ENCODE results near the gene DESI2.
A peak's percentile ranks its signal among the peaks of the same experiment; 100 is the strongest.

The DESI2 gene

DNA sequence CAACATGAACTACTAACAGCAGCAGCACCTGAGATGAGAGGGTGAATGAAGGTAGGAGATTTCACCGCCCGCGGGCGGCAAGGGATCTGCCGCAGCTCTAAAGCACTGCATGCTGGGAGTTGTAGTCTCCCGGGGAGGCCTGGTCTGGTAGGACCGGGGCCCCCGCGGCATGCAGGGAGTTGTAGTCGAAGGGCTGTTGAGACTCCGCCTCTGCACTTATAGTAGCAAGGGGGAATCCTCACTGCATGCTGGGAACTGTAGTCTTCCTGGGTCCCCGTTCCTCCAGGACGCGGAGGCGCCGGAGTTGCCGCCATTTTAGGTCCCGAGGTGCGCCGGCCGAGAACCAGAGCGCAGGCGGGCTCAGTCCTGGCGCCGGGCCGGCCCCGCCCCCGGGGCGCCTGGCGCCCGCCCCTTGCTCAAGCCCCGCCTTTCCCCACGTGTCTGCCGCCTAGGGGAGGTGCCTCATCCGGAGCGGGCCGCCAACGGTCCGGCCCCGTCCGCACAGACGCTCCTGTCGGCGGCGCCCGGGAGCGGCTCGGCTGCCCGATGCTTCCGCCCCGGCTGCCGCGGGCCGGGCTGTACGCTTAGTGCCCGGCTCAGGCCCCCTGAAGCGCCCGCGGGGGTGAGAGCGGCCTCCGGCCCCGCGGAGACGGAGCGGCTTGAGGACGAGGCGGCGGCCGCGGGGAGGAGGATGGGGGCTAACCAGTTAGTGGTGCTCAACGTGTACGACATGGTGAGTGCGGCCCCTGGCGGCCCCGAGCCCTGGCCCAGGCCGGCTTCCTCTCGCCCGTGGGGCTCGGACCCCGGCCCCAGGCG, at the start of gene DESI2:
TSS of gene DESI2 (plus strand) at position 504 of the 816 bp plus-strand sequence. CDS start at position 692, 188 bp downstream.
- DNase-seq = peak; percentile 99

DNA sequence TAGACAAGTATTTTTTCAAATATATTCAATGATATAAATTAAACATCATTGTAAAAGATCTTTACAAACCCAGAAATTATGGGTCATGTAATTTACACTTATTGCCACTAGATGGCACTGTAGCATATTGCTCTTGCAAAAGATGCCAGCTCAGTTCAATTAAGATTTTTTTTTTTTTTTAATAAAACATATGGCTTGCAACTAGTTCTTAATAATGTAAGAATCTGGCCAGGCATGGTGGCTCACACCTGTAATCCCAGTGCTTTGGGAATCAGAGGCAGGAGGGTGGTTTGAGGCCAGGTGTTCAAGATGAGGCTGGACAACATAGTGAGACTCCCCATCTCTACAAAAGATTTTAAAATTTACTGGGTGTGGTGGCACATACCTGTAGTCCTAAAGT, 49.4 kb upstream of the DESI2 start:
- no peak for DNase-seq

DNA sequence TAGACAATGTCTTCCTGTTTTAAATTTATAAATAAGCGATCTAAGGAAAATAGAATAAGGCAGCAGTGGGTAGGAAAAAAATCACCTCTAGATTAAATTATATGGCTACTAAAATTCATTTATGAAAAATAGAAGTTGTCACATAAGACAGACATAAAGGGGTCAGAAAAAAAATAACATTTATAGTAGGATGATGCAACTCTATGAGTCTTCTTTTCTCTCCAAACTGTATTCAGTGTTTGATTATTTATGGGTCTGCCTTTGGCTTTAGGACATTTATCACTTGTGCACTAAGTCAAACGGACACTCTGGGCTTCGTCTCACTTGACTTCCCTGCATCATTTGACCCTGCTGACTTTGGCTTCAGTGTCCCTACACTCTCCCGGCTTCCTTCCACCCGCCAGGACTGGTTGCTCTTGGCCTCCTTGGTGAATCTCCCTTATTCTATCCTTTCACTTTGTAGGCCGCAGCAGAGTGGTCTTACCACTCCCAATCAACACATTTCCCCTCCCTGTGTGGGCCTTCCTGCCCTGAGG, 47.0 kb upstream of the DESI2 start:
- DNase-seq = no peak

DNA sequence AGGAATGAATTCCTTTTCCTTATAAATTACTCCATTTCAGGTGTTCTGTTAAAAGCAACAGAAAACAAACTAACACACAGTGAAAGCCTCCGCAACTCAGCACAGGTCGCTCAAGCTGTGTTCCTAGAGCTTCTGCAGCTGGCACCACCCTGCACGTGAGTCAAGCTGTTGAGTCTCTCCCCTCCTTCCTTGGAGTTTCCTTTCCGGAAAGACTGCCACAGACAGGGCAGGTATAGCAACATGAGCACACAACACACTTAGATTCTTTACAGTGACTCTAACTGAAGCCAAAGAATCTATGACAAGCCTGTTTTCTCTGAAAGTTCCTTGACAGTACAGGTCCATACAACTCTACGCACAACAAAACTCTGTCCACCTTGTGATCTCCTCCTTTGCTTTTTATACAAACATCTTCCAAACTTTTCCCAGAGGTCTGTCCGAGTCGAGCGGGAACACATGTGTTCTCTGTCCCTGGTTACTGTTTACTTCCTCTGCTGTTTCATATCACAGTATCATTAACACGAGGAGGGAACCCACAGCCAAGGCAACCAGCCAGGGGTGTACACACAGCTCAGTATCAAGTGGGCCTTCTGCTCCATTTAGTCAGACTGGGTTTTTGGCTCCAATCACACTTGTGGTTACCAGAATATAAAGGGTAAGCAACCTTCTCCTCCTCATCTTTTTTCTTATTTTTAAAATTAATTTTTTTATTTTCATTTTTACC, 38.7 kb upstream of the DESI2 start:
- no peak for DNase-seq

DNA sequence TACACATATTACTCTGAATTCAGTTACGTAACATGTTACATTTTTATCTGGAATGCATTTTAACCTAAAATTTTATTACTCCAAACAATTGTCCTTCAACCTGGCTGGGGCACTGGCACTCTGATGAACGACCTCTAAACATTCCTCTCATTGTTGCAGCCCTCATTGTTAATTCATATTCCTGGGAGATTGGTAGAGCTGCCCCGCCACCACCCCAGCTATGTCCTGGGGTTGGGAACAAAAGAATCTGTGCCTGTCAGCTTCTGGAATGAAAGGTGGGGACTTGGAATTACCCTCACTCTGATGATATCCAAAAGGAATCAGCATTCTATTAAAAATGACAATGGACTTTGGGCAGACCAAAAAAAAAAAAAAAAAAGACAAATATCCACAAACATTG, 38.0 kb upstream of the DESI2 start:
- no peak for DNase-seq

DNA sequence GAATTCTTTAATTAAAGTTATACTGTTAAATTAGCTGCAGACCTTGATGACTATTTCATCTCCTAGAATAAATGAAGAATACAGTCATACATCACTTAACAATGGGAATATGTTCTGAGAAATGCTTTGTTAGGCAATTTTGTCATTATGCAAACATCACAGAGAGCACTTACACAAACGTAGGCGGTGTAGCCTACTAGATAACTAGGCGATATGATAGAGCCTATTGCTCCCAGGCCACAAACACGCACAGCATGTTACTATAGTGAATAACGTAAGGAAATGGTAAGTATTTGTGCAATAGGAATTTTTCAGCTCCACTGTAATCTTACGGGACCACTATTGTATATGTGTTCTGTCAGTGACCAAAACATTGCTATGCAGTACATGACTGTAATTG, 37.6 kb upstream of the DESI2 start:
- DNase-seq = no peak

DNA sequence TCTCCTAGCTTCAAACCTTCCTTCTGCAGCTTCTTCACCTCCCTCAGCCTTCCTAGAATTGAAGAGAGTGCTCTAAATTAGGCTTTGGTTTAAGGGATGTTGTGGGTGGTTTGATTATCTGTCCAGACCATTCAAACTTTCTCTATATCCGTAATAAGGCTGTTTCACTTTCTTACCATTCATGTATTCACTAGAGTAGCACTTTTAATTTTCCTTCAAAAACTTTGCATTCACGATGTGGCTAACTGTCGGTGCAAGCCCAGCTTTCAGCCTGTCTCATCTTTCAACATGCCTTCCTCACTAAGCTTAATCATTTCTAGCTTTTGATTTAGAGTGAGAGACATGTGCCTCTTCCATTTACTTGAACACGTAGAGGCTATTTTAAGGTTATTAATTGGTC, 26.2 kb upstream of the DESI2 start:
- DNase-seq = no peak

DNA sequence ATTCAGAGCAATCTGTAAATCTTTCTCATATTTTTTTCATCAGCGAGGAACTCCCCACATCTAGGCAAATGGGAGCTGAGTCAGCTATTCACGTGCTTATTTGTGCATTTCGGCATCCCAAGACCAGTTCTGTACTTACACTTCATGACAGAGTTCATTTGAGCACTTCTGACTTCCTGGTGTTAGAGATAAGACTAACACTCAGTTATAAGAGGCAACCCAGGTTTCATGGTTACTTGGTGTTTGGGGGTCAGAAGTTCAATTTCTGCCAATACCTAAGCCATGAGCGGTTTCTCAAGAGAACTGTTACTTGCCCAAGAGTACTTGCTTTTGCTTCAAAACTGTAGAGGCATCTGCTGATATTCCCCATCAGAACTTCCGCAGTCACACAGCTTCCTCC, 24.1 kb upstream of the DESI2 start:
- no peak for DNase-seq

DNA sequence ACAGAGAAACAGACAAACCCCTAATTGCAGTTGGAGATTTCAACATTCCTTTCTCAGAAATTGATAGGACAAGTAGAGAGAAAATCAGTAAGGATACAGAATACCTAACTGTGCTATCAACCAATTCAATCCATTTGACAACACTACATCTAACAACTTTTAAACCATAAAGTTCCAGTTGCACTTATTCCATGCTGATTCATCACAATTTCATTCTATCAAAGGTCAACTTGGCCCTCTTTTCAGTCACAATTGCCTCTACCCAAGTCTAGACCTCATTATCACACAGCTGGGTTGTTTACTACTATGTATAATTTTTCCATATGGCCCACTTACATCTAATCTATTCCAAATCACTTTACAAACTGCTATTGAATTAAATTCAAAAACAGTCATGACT, 19.8 kb upstream of the DESI2 start:
- no peak for DNase-seq

DNA sequence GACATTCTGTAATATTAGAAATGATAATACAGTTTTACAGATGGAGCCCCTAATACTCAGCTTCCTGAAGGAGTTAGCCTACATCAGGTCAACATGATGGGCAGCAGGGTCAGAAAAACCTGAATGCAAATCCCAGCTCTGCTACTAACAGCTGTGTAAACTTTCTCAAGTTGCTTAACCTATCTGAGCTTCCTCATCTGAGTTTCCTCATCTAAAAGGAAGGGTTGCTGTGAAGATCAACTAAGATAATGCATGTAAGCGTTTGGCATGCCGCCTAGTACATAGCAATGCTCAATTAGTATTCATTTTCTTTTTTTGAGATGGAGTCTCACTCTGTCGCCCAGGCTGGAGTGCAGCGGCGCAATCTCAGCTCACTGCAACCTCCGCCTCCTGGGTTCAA, 18.4 kb upstream of the DESI2 start:
- no peak for DNase-seq

DNA sequence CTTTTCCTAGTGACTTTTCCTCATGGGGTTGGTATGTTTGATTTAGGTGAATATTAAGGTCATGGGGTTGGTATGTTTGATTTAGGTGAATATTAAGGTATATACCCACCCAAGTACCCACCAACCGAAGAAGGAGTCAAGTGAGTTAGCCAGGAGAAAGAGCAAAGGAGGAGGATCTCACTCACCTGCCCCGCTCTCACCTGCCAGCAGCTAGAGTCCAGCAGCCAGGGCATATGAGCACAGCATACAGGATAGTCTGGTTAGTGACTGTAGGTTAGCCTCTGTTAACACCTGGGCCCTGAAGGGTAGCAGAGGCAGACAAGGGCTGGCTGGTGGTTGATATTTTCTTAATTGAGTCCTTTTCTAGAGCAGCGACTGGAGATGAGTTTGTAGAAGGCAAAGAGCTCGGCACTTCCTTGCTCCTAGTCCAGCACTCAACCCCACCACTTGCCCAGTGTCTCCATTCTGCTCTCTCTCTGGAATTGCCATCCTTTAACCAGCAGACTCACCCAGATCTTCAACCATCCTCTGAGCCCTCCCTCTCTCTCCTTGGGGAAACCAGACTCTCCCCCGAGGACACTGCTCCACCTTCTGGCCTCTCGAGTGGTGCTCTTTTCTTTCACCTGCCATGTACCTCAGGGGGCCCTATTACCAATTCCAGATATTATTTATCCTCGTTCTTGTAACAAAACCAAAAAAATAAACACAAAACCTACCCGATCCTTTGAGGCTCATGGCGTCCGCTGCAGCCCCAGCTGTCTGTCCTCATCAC, 16.3 kb upstream of the DESI2 start:
- DNase-seq = no peak

DNA sequence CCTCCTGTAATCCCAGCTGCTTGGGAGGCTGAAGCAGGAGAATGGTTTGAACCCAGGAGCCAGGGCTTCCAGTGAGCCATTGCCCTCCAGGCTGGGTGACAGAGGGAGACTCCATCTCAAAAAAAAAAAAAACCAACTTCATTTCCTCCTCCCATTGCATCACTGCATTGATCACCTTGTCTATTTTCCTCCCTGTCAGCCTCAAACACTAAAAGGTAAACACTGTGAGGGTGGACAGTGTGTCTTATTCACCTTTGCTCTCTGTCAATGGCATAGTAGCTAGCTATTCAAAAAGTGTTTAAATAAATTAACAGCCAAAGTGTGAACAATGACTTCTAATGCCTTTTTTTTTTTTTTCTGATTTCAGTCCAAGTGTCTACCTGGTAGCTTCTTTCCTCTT, 13.4 kb upstream of the DESI2 start:
- no peak for DNase-seq

DNA sequence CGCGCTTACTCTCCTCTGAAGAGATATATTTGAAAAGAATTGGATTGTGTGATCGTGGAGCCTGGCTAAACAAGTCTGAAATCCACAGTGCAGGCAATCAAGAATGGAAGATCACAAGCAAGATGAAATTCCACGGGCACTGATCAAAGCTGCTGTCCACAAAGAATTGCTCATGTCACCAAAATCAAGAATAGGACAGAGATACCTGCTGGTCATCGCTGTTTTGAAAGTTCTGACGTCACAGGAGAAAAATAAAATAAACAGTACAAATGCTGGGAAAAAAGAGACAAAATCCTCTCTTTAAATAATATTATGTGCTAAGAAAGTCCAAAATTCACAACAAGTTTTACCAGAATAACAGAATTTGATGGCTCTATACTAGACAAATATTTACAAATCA, 12.0 kb upstream of the DESI2 start:
- DNase-seq = no peak

DNA sequence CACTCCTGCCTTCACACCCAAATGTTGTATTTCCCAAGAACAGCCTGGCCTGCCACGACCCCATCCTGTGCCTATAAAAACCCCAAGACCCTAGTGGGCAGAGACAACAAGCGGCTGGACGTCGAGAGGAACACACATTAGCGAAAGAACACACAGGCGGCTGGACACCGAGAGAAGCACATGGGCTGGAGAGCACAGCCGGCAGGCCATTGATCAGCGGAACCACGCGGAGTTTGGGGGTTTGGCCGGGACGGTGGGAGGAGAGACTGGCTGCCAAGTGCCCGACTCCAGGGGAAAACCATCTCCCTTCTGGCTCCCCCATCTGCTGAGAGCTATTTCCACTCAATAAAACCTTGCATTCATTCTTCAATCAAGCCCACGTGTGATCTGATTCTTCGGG, 10.4 kb upstream of the DESI2 start:
- DNase-seq = no peak

DNA sequence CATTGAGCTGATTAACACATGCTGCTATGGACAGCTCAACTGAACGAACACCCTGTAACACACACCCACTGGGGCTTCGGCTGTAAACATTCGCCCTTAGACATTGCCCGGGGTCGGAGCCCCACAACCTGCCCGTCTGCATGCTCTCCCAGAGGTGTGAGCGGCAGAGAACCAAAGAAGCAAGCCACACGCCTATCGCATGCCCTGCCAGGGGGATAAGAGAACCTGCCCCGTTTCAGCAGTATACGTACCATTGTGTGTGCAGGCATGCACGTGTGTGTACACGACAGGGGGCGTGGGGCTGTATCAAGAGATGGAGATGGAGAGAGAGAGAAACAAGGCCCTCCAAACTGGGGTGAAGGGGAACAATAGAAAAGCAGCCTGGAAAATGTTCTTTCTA, 9.9 kb upstream of the DESI2 start:
- DNase-seq = no peak

DNA sequence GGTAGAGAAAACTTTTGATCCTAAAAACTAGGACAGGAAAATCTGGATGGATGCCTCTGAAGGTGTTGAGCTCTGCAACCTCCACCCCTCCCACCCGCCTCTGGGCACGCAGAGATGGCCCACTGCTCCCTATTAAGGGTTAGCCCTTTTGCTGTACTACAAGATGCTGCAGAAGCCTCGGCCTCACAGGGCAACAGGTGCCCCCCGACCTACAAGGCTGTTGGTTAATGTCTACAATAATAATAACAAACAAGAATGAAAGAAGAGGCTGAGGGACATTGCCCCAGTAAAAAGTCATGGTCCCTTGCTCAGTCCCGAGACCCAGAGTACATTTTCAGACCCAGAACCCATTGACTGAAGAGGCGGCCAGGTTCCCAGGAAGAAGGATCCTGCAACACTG, 7.5 kb upstream of the DESI2 start:
- no peak for DNase-seq

DNA sequence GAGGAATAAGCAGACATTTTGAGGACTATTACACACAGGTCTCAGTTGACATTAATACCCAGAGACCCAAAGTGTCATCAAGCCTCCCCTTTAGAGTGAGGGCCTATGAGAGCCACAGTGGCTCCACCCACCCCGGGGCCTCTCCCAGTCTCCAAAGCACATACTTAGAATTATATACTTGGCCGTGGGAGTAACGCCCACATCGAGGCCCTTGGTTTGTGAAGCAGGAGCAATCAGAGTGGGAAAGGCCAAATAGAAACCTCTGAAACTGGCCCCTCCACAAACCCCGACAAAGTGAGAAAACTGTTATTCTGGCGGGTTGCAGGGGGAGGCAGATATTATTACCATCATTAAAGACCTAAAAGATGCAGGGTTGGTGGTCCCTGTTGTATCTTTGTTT, 7.0 kb upstream of the DESI2 start:
- no peak for DNase-seq

DNA sequence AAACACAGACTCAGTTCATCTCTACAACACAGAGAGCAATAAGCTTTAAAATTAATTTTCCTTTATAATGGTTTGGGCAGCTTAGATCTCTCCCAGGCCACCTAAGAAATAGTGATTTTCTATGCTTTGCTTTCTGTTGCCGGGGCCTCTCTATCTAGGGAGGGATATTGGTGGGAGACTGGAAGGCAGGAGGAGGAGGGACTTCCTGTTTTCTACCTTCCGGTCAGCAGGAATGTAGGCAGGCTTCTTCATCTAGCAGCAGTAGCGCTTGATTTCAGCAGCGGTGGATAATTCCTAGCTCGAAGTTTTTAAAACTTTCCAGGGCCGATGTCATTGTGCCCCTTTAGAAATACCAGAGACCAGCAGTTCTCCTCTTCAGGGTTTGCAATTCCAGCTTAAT, 5.1 kb upstream of the DESI2 start:
- no peak for DNase-seq

DNA sequence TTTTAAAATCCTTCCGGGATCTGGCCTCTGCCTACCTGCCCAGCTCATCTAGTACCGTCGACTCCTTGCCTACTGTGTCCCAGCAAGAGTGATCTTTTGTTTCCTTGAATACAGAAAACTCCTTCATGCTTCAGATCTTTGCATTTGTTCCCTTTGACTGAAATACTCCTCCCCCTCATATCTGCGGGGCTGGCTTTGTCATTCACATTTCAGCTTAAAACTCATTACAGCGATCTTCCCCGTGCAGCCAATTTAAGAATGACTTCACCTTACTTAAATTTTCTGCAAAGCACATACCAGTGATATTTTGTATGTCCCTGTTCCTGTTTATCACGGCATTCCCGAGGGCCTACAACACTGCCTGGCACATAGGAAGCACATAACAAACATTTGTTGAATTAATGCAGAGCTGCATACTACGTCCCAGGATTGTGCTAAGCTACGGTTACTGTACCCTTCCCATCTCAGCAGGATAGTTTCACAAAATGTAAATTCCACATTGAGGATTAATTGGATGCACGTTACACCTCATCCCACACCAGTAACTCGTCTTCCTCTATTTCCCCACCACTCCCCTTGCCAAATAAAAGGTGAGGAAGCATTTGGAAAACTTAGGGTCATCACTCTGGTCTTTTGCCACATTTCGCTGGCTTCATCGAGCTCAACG, 837 bp upstream of the DESI2 start:
- DNase-seq = no peak

DNA sequence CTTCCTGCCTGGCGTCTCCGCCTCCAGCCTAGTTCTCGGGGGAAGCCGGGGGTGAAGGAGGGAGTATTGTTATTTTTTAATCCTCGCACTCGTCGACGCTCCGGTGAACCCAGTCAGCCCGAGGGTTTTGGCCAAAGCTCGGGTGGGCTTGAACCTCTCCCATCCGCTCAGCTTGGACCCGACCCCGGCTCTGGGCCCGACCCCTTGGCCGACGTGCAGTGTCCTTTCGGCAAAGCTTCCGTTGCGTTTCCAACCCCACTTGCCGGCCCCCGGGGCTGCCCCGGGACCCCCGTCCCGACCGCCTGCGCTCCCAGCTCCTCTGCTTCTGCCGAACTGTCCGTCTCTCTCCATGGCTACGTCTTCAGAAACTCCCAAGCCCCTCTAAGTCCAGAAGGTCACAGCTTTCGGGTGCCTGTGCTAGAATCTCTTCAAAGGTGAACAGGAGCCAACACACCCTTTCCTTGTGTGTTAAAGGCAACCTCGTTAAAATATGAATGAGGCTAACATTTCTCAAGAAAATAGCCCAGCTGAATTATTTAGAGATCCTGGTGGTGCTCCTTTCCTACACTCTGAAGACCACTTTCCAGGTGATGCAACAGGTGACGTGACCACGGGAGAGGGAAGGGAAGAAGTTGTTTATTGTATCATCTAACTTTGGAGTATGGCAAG, 647 bp downstream of the DESI2 start:
- no peak for DNase-seq

DNA sequence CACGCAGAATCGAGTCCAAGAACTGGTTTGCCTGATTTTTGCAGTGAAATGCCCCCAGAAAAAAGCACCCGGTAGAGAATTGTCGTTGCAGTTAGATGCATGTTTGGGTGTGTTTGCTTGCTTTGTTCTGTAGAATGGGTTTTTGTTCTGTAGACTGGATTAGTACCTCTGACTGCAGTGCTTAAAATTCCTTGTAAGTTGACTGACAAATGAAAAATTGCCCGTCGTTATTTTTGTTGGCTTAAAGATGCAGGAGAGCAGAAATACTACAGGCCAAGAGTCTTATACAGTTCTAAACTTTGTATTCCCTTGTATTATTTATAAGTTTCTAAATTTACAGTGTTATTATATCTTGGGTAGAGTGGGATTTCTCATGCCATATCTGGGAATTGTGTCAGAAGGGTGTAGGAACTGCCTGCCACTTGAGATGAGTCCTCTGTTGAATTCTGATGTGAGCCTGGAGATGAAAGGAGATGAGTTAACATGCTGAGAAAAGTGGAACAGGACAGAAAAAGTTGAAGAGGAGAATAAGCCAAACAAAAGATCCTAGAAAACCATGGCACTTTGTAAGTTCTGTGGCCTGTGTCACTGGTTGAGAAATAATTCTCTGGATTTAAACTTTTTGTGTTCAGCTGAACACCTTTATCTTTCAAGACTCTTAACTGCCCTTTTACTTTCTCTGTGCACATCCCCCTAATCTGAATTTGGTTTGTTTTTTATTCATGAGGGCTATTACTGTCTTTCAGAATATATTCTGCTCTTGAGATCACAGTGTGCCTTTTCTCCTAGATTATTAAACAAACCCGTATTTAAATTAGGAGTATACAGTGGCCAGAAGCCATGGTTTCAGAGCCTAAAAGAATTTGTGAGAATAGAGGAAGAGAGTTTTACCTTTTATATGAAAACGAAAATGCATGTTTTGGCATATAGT, 1.4 kb downstream of the DESI2 start:
- no peak for DNase-seq
